H1 (cell line): ENCODE data around the gene NAA11. TPM values are rescaled to one million over a fixed set of nuclear protein-coding genes. Genes with fewer than 3 reads are reported as not detected.
A peak's percentile ranks its signal among the peaks of the same experiment; 100 is the strongest.

Experiments used
- CTCF ChIA-PET: fragments of 300-600 bp; sonication (Branson Sonifier 250); formaldehyde crosslinking; loops from one replicate; lab custom pipeline; 2021; ENCODE audit not compliant: partially characterized antibody; lab: Charles Lee
- POLR2A ChIA-PET: fragments of 300-600 bp; sonication (Branson Sonifier 250); formaldehyde crosslinking; loops from one replicate; lab custom pipeline; 2021; ENCODE audit warnings: inconsistent platforms; ENCODE audit not compliant: partially characterized antibody; lab: Charles Lee
- DNase-seq, 2 experiments: peaks; one replicate each; pipeline versions ENCODE4 v3.0.0 to v3.0.0-alpha.2; 2010 to 2022; ENCODE audit warnings: low spot score in 2 of 2, low read depth in 1 of 2, mixed read lengths in 1 of 2
- FAIRE-seq: peaks from 2 replicates; lab custom pipeline; 2011; peaks lifted over from hg19 to GRCh38; lab: Jason Lieb, UNC
- H2AFZ ChIP-seq: 2 replicates; pipeline ENCODE4 v1.8.1; 2012; ENCODE audit warnings: low read length, inconsistent platforms
- H2AK5ac ChIP-seq: 2 replicates; pipeline ENCODE4 v1.6.1; 2013; ENCODE audit warnings: low read depth, low read length
- H2BK120ac ChIP-seq: replicated peaks from 2 replicates; pipeline ENCODE3; 2013; ENCODE audit warnings: low read depth, low read length, inconsistent platforms
- H2BK12ac ChIP-seq: 2 replicates; pipeline ENCODE4 v1.6.1; 2013; ENCODE audit warnings: low read depth, low read length
- H2BK15ac ChIP-seq: 2 replicates; pipeline ENCODE4 v1.6.1; 2013; ENCODE audit warnings: low read length
- H2BK20ac ChIP-seq: 2 replicates; pipeline ENCODE4 v1.6.1; 2013; ENCODE audit warnings: low read length
- H2BK5ac ChIP-seq: 2 replicates; pipeline ENCODE4 v1.6.1; 2013; ENCODE audit warnings: low read depth, low read length
- H3K14ac ChIP-seq: 2 replicates; pipeline ENCODE4 v1.6.1; 2013; ENCODE audit warnings: inconsistent platforms; ENCODE audit not compliant: insufficient read length
- H3K18ac ChIP-seq: 2 replicates; pipeline ENCODE4 v1.6.1; 2013; ENCODE audit warnings: low read length; ENCODE audit errors: extremely low read depth
- H3K23ac ChIP-seq: 2 replicates; pipeline ENCODE4 v1.6.1; 2013; ENCODE audit warnings: inconsistent platforms; ENCODE audit not compliant: insufficient read length
- H3K23me2 ChIP-seq: 2 replicates; pipeline ENCODE4 v1.6.1; 2013; ENCODE audit warnings: low read depth, low read length
- H3K27ac ChIP-seq: 2 replicates; pipeline ENCODE4 v1.6.1; 2011; ENCODE audit warnings: low read depth, low read length, inconsistent platforms
- H3K27me3 ChIP-seq, 4 experiments: replicated peaks in 1 of 4; 1 replicate in 1 of 4; 2 replicates in 3 of 4; pipeline versions ENCODE4 v1.6.1 to v1.8.1; 2011 to 2013; ENCODE audit warnings: low read length in 3 of 4, mild to moderate bottlenecking in 3 of 4, inconsistent platforms in 2 of 4, mixed read lengths in 2 of 4, moderate library complexity in 1 of 4; ENCODE audit not compliant: control insufficient read depth in 3 of 4, insufficient read depth in 3 of 4; ENCODE audit errors: extremely low read depth in 1 of 4
- H3K36me3 ChIP-seq, 4 experiments: 2 replicates each; pipeline versions ENCODE4 v1.6.1 to v1.8.1; 2011 to 2013; ENCODE audit warnings: mild to moderate bottlenecking in 4 of 4, low read length in 3 of 4, moderate library complexity in 2 of 4, control low read depth in 1 of 4, inconsistent platforms in 1 of 4; ENCODE audit not compliant: insufficient read depth in 4 of 4, control insufficient read depth in 2 of 4
- H3K4ac ChIP-seq: replicated peaks from 2 replicates; pipeline ENCODE3; 2013; ENCODE audit warnings: low read length, low read depth, mixed read lengths, inconsistent platforms; ENCODE audit not compliant: insufficient read length
- H3K4me1 ChIP-seq, 4 experiments: replicated peaks in 1 of 4; 1 replicate in 1 of 4; 2 replicates in 3 of 4; pipeline versions ENCODE4 v1.6.1 to v1.8.1; 2011 to 2013; ENCODE audit warnings: low read length in 3 of 4, inconsistent platforms in 2 of 4, mixed read lengths in 1 of 4; ENCODE audit not compliant: insufficient read depth in 4 of 4, control insufficient read depth in 3 of 4
- H3K4me2 ChIP-seq, 2 experiments: 2 replicates each; pipeline versions ENCODE4 v1.6.1 to v1.8.1; 2011 to 2013; ENCODE audit warnings: low read depth in 2 of 2, low read length in 2 of 2, control low read depth in 1 of 2, inconsistent platforms in 1 of 2, mild to moderate bottlenecking in 1 of 2; ENCODE audit not compliant: insufficient read depth in 1 of 2
- H3K4me3 ChIP-seq, 4 experiments: fragments of 200-600, 300-600 bp in 1 of 4; sonication (generic), shearing (Covaris generic), sonication (Bioruptor Twin) in 1 of 4; 2 replicates each; pipeline versions ENCODE4 v1.5.1 to v1.8.1; 2011 to 2016; ENCODE audit warnings: low read length in 4 of 4, low read depth in 3 of 4, control low read depth in 2 of 4, inconsistent platforms in 2 of 4, mild to moderate bottlenecking in 2 of 4, mixed read lengths in 1 of 4, moderate library complexity in 1 of 4; ENCODE audit not compliant: insufficient read depth in 2 of 4; ENCODE audit errors: extremely low read depth in 1 of 4
- H3K56ac ChIP-seq: replicated peaks from 2 replicates; pipeline ENCODE3; 2013; ENCODE audit warnings: low read depth, mild to moderate bottlenecking, mixed read lengths, low read length, inconsistent platforms; ENCODE audit not compliant: insufficient read length
- H3K79me1 ChIP-seq: 2 replicates; pipeline ENCODE4 v1.6.1; 2013; ENCODE audit warnings: low read depth, low read length, control low read depth
- H3K79me2 ChIP-seq, 2 experiments: 2 replicates each; pipeline versions ENCODE4 v1.6.1 to v1.8.1; 2012 to 2013; ENCODE audit warnings: low read length in 2 of 2, mild to moderate bottlenecking in 2 of 2, inconsistent platforms in 1 of 2; ENCODE audit not compliant: insufficient read depth in 2 of 2, control insufficient read depth in 1 of 2
- H3K9ac ChIP-seq, 4 experiments: replicated peaks in 1 of 4; 1 replicate in 1 of 4; 2 replicates in 3 of 4; pipeline versions ENCODE4 v1.6.1 to v1.8.1; 2011 to 2013; ENCODE audit warnings: low read depth in 3 of 4, low read length in 3 of 4, control low read depth in 2 of 4, mild to moderate bottlenecking in 2 of 4, moderate library complexity in 2 of 4, inconsistent platforms in 1 of 4; ENCODE audit errors: extremely low read depth in 1 of 4
- H3K9me3 ChIP-seq, 2 experiments: 2 replicates each; pipeline versions ENCODE4 v1.6.1 to v1.8.1; 2012 to 2013; ENCODE audit warnings: mild to moderate bottlenecking in 2 of 2, moderate library complexity in 2 of 2, control low read depth in 1 of 2, inconsistent platforms in 1 of 2, low read depth in 1 of 2, low read length in 1 of 2, mixed read lengths in 1 of 2; ENCODE audit not compliant: insufficient read depth in 2 of 2
- H4K20me1 ChIP-seq, 2 experiments: replicated peaks in 1 of 2; 2 replicates each; pipeline versions ENCODE3 to v1.8.1; 2011 to 2013; ENCODE audit warnings: inconsistent platforms in 2 of 2, low read length in 2 of 2, mild to moderate bottlenecking in 1 of 2; ENCODE audit not compliant: insufficient read depth in 2 of 2, control insufficient read depth in 1 of 2
- H4K5ac ChIP-seq: 2 replicates; pipeline ENCODE4 v1.6.1; 2013; ENCODE audit warnings: low read length, low read depth, mixed read lengths, inconsistent platforms; ENCODE audit not compliant: insufficient read length
- H4K8ac ChIP-seq: 2 replicates; pipeline ENCODE4 v1.8.0; 2013; ENCODE audit warnings: mild to moderate bottlenecking, moderate library complexity, low read length, inconsistent platforms; ENCODE audit not compliant: insufficient read depth; ENCODE audit errors: extremely low read depth
- H4K91ac ChIP-seq: replicated peaks from 2 replicates; pipeline ENCODE3; 2013; ENCODE audit warnings: low read length, mixed read lengths, inconsistent platforms; ENCODE audit not compliant: insufficient read length
- CBX8 ChIP-seq: fragments of 300-800, 300-1000 bp; sonication (generic); IDR thresholded peaks from 2 replicates; pipeline ENCODE4 v1.7.1; 2016; ENCODE audit warnings: low read depth, low read length, borderline replicate concordance
- CTCF ChIP-seq, 3 experiments: IDR thresholded peaks; 1 replicate in 2 of 3; 2 replicates in 1 of 3; pipeline versions ENCODE4 v1.5.1 to v1.6.1; 2011; ENCODE audit warnings: low read length in 3 of 3, mild to moderate bottlenecking in 3 of 3, inconsistent platforms in 2 of 3, low read depth in 1 of 3, moderate library complexity in 1 of 3; ENCODE audit not compliant: insufficient read depth in 1 of 3; ENCODE audit errors: control extremely low read depth in 1 of 3
- HDAC2 ChIP-seq, 2 experiments: fragments of 300-600 bp in 1 of 2; sonication (generic) in 1 of 2; IDR thresholded peaks; 2 replicates each; pipeline ENCODE4 v1.6.1; 2011 to 2012; ENCODE audit warnings: low read depth in 2 of 2, low read length in 2 of 2, mild to moderate bottlenecking in 2 of 2, moderate library complexity in 2 of 2, borderline replicate concordance in 1 of 2, inconsistent platforms in 1 of 2
- JUN ChIP-seq: IDR thresholded peaks from 2 replicates; pipeline ENCODE4 v1.6.1; 2011; ENCODE audit warnings: low read depth, mild to moderate bottlenecking, improper control_type of control experiment, low read length
- KDM5A ChIP-seq: fragments of 200-600 bp; IDR thresholded peaks from 2 replicates; pipeline ENCODE4 v1.7.1; 2012; ENCODE audit warnings: mild to moderate bottlenecking, low read length, inconsistent platforms, mixed read lengths
- POLR2AphosphoS5 ChIP-seq: IDR thresholded peaks from 2 replicates; pipeline ENCODE4 v1.6.1; 2011; ENCODE audit warnings: low read depth, low read length
- RAD21 ChIP-seq, 2 experiments: IDR thresholded peaks in 1 of 2; conservative IDR thresholded peaks in 1 of 2; 2 replicates each; pipeline ENCODE4 v1.6.1; 2011; ENCODE audit warnings: low read depth in 2 of 2, low read length in 2 of 2, improper control_type of control experiment in 1 of 2, inconsistent platforms in 1 of 2, mild to moderate bottlenecking in 1 of 2, moderate library complexity in 1 of 2
- SP1 ChIP-seq: IDR thresholded peaks from 2 replicates; pipeline ENCODE4 v1.6.1; 2011; ENCODE audit warnings: low read depth, low read length
- TAF7 ChIP-seq: optimal IDR thresholded peaks from 2 replicates; pipeline ENCODE3; 2011; ENCODE audit warnings: low read depth, mild to moderate bottlenecking, inconsistent platforms, low read length, moderate library complexity, borderline replicate concordance
- TCF12 ChIP-seq: IDR thresholded peaks from 2 replicates; pipeline ENCODE4 v1.6.1; 2011; ENCODE audit warnings: low read depth, mild to moderate bottlenecking, low read length
- TEAD4 ChIP-seq: IDR thresholded peaks from 2 replicates; pipeline ENCODE4 v1.6.1; 2012; ENCODE audit warnings: low read depth, low read length, inconsistent platforms, mixed read lengths
- WGBS, 2 experiments: shearing (Covaris generic) in 1 of 2; methylation state at CpG; one replicate each; pipeline versions ENCODE4 v1.1.6 to v1.1.7; 2013 to 2015; ENCODE audit warnings: low lambda C conversion rate in 2 of 2, mixed read lengths in 2 of 2, inconsistent platforms in 1 of 2, low coverage in 1 of 2, missing lambda C conversion rate in 1 of 2; ENCODE audit not compliant: insufficient replicate concordance in 2 of 2, insufficient coverage in 1 of 2, insufficient read length in 1 of 2; ENCODE audit errors: extremely low coverage in 1 of 2, missing lambda C conversion rate in 1 of 2; 5-methylcytosine and 5-hydroxymethylcytosine counted together
- polyA plus RNA-seq, 7 experiments: library from polyadenylated mRNA; depleted of rRNA in 3 of 7; stranded (reverse) in 5 of 7; unstranded in 2 of 7; fragments of >200 nt in 5 of 7; fragments of 200-250 nt in 2 of 7; gene quantifications; 1 replicate in 5 of 7; 2 replicates in 1 of 7; 4 replicates in 1 of 7; pipeline versions ENCODE4 v1.2.1 to v1.2.3, GENCODE V29; 2011 to 2013; ENCODE audit warnings: missing spikeins in 2 of 7, mixed read lengths in 2 of 7
- total RNA-seq: library from RNA; stranded (reverse); fragmentation: NEBNext Ultra II Directional; extraction: Animal tissue kit (Norgen Biotek cat#: 25700); gene quantifications from 2 replicates; pipeline ENCODE4 v1.2.1, GENCODE V29; 2021

The NAA11 gene
- total and polyA plus RNA-seq, 2 of the 8 experiments (the other 6 are each of a cell fraction or from before 2014, with no cell fraction given), result not detected

- no peak overlapping the region for H2BK120ac ChIP-seq
- peak; percentile 100 for FAIRE-seq
- TF ChIP-seq CBX8 (no peak), POLR2AphosphoS5 (no peak), TAF7 (no peak), SP1 (no peak), KDM5A (no peak), TCF12 (no peak), CTCF (IDR thresholded peaks at IDR 0.05; ENCODE audit: control extremely low read depth in 1 of 3, insufficient read depth in 1 of 3, low read depth in 1 of 3, low read length in 3 of 3) (no peak), HDAC2 (IDR thresholded peaks at IDR 0.05; ENCODE audit: borderline replicate concordance in 1 of 2, low read depth in 2 of 2, low read length in 2 of 2) (no peak), RAD21 (IDR thresholded peaks at IDR 0.05 in 1 of 2, conservative IDR thresholded peaks at IDR 0.05 in 1 of 2; ENCODE audit: low read depth in 2 of 2, low read length in 2 of 2) (no peak), JUN (no peak), TEAD4 (no peak)
Measured at GRCh38 chr4:79353075-79353474, 27.2 kb upstream of the NAA11 start.

More at GRCh38 chr4:79353075-79353474, 27.2 kb upstream of the NAA11 start:
- Histone ChIP-seq H3K4me2 (no peak overlapping the region), H2AFZ (no peak overlapping the region), H3K23ac (no peak overlapping the region), H3K4me3 (no peak overlapping the region), H2BK5ac (no peak overlapping the region), H3K9me3 (no peaks in the 10 kb centered on the region), H3K18ac (no peak overlapping the region), H3K9ac (no peak overlapping the region), H3K4me1 (no peaks in the 10 kb centered on the region), H3K27me3 (no peaks in the 10 kb centered on the region), H2BK12ac (no peak overlapping the region), H4K5ac (no peak overlapping the region), H4K91ac (no peak overlapping the region), H3K27ac (no peak overlapping the region), H4K20me1 (no peaks in the 10 kb centered on the region), H2BK20ac (no peak overlapping the region), H4K8ac (no peak overlapping the region), H3K79me2 (no peaks in the 10 kb centered on the region), H3K36me3 (no peaks in the 10 kb centered on the region), H3K56ac (no peak overlapping the region), H3K14ac (no peak overlapping the region), H2AK5ac (no peak overlapping the region), H3K79me1 (no peaks in the 10 kb centered on the region), H2BK15ac (no peak overlapping the region), H3K4ac (no peak overlapping the region), H3K23me2 (no peaks in the 10 kb centered on the region)
- no peak for DNase-seq
- POLR2A ChIA-PET, result no interaction called here
- 85% methylated on average over 1 of the region's 1 CpG; no CpG with 5 or more reads in 1 of the 2 experiments for WGBS, 2 experiments
- CTCF ChIA-PET, result no interaction called here
